Activated CD4-positive, alpha-beta T cell treated with anti-CD3 and anti-CD28 coated beads for 1 hour (primary cell): ENCODE results near the gene KRT80.
A peak's percentile ranks its signal among the peaks of the same experiment; 100 is the strongest.

Experiments used
- DNase-seq: peaks from one replicate; pipeline ENCODE4 v3.0.0-alpha.2; 2020

The KRT80 gene

DNA sequence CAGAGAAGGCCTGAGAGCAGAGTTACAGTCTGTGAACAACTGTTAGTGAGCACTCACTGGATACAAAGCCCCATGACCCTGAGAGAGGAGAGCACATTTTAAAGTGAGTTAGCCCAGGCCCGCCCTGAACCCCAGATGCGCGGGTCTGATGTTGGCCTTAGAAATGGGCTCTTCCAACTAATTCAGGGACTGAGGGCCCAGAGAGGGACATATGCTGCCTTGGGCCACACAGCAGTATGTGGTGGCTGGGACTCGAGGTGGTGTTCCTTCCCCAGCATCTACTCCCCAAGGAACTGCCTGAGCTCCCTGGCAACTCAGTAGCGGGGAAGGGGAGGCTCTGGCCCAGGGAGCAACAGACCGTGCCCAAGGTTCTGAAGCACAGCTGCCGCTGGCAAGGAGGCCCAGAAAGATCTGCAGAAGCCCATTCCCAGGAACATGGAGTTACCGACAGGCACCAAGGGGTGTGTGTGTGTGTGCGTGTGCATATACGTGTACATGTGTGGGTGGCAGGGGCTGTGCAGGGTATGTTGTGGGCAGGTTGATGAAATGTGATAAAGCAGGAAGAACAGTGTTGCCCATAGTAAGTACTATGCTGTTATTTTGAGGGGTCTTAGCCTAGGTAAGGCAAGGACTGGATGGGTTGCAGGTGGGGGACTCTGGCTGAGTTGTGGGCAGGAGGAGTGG, 40.5 kb downstream of the KRT80 start:
- no peak for DNase-seq

DNA sequence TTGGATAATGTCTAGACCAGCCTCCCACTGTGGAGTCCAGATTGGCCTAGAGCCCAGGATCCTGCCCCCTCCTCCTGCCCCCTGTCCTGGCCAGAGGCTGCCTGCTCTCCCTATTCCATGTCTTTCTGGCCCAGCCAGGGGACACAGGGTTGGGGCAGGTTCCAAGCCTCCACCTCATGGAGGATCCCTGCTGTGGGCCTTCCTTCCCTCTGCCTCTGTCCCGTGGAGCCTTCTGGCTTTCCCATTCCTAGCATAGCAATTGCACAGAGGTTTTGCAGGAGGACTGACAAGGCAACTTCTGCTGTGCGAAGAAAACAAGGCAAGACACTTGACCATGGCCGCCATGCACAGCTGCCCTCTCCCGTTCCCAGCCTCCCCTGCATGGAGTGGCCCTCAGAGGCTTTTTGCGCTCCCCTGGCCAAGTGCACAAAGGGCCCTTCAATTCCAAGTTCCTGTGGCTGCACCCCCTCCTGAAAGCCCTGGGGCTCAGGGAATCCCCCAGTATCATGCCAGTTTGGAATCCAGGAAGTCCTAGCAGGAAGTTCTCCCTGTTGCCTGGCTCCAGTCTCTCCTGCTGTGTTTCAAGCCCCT, 42.1 kb downstream of the KRT80 start:
- DNase-seq: no peak

DNA sequence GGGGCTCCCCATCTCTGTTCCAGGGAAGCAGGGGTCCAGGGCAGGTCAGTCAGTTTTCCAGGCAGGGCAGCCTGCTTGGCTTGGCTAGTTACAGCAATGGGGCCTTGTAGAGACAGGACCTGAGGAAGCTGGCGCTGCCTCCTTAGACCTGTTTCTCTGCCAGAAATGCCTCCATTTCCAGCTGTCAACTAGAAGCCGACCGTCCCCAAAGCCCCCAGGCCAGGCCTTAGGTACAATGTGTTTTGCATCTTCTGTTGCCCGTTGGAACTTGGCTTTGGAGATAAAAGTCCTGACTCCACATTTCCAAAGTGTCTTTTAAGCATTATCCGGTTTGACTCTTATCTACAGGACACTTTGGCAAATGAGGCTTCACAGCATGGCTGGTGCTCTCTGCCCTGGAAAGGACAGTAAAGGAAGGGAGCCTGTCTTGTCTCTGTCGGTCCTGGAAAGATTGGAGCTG, 42.6 kb downstream of the KRT80 start:
- DNase-seq: no peak

- DNase-seq: no peak
These were observed 43.2 kb downstream of the KRT80 start for GRCh38 chr12:52148464-52149181.

GRCh38 chr12:52147964-52148463, 43.8 kb downstream of the KRT80 start:
- DNase-seq: no peak

- no peak for DNase-seq
These were observed 44.3 kb downstream of the KRT80 start for GRCh38 chr12:52147367-52147963.

DNA sequence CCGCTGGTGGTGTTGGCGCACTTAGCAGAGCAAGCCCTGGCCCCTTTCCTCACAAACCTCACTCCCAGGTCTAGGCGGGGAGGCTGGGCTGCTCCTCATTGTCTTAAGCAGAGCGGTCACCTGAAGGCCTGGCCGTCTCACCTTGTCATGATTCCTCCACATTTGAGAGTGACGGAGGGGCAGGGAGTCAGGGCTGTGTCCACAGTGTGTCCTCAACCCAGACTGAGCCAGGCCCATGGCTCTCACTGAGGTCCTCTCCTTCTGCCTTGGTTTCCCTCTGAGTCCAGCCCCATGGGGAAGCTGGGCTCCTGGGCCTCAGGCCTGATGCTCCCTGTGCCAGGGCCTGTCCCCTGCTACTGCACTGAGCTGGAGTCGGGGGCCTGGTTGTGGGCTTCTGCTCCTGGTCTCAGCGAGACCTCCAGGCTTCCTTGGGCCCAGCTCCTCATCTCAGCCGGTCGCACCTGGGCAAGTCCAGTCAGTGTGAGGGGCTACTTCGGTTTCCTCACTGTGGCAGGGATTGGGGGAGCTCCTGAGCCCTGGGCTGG, 44.9 kb downstream of the KRT80 start:
- no peak for DNase-seq

GRCh38 chr12:52146089-52146821, 45.6 kb downstream of the KRT80 start:
- no peak for DNase-seq

- DNase-seq: no peak
These were observed 46.4 kb downstream of the KRT80 start for GRCh38 chr12:52145228-52146088.

GRCh38 chr12:52144512-52145227, 47.1 kb downstream of the KRT80 start:
- no peak for DNase-seq

DNA sequence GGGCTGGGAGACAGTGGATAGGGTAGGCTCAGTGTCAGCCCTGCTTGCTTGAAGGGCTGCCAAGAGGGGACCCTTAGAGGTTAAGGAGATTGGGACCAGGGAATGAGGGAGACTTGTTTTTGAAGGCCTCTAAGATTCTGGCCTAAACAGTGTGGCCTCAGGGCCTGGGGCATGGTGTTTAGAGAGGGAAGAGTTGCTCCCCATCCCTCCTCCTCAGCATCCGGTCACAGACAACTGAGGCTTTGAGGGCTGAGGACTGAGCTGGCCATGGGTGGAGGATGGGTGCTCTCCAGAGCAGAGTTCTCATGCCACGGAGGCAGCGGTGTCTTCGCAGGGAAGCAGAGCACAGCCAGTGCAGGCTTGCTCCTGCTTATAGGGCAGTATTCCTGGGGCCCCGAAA, 49.4 kb downstream of the KRT80 start:
- DNase-seq: no peak

DNA sequence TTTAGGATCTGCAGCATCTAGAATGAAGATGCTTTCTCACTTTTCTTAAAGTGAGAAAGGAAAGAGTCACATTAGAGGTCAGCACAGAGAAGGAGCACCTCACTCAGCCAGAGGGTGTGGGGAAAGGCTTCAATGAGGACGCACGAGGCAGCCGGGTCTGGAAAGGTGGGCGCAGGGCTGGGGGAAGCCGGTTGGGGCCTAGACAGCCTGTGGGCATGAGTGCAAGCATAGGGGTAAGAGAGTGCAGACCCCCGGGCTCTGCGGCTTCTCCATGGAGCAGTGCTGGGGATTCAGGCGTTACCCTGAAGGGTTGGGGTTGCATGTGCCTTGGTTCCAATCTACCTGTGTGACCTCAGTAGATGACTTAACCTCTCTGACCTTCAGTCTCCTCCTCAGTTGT, 49.9 kb downstream of the KRT80 start:
- no peak for DNase-seq

GRCh38 chr12:52141306-52141705, 50.5 kb downstream of the KRT80 start:
- no peak for DNase-seq

GRCh38 chr12:52139579-52140062, 52.2 kb downstream of the KRT80 start:
- DNase-seq: no peak

- no peak for DNase-seq
These were observed 52.7 kb downstream of the KRT80 start for GRCh38 chr12:52139147-52139546.

GRCh38 chr12:52137746-52138145, 54.1 kb downstream of the KRT80 start:
- no peak for DNase-seq

GRCh38 chr12:52132754-52133161, 59.1 kb downstream of the KRT80 start:
- no peak for DNase-seq

- peak; percentile 4 for DNase-seq
These were observed 61.1 kb downstream of the KRT80 start for GRCh38 chr12:52130711-52131110.

DNA sequence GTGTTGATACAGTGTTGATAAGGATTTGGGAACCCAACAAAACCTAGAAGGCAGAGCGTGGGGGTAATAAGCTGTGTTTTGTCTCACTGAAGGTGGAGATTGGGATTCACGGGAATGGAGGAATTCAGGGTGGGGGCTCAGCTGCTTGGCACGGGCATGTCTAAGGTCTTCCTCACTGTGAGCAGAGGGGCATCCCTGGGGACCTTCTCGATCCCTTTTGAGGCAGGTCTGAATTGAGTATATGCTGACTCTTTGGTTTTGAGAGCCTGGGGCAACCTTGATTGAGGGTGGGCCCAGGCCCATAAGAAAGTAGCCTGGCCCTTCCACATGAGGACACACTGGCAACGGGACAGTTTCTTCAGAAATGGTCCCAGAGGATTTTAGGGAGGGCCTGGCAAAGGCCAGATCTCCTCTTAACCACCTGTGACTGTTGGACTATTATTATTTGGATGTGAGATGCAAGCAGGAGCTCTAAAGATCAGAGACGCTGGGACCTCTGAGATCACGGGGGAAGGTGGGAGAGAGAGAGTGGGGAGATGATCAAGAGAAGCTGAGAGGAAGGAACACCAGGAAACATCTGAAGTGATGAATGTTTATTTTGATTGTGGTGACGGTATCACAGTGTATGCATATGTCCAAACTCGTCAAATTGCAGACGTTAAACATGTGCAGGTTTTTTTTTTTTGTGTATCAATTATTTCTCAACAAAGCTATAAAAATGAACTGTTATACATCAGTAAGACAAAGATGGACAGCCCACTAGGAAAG, 63.9 kb downstream of the KRT80 start:
- no peak for DNase-seq
